Measurements from ENCODE around the gene QARS1. TPM values are rescaled to one million over a fixed set of nuclear protein-coding genes. Genes with fewer than 3 reads are reported as not detected.

The QARS1 gene
- total and polyA plus RNA-seq, 10 of the 15 experiments (the other 5 are each of a cell fraction or from before 2014, with no cell fraction given) = 168 to 476 (median 318) TPM

GRCh38 chr3:49123687-49124086, 19.1 kb upstream of the QARS1 start:
- no peaks in the 10 kb centered on the region for H4K20me1 ChIP-seq (ENCODE audit: control insufficient read depth, insufficient read depth)
- POLR2A ChIA-PET = interaction anchor here (0.6 kb wide), 1 partner anchor 211 kb away, joined by 3 read pairs; no protein-coding TSS in a partner anchor
- 69% methylated on average over 17 of the region's 17 CpGs for WGBS (ENCODE audit: insufficient coverage, insufficient replicate concordance, low lambda C conversion rate, missing lambda C conversion rate)

GRCh38 chr3:49122886-49123545, 18.5 kb upstream of the QARS1 start:
- no peak for ATAC-seq
- no peak for FAIRE-seq
- peaks cover 10% of the 10 kb centered on the region for H3K4me1 ChIP-seq (ENCODE audit: control insufficient read depth, insufficient read depth, low read length)
- DNase-seq (ENCODE audit: low read depth, low spot score) = no peak
- H3K9me3 ChIP-seq (replicated peaks; ENCODE audit: control insufficient read depth, insufficient read depth, low read length) = no peaks in the 10 kb centered on the region
- no peak overlapping the region for H3K9ac ChIP-seq (ENCODE audit: control insufficient read depth, insufficient read depth, low read length)
- in situ Hi-C loops (cut with MboI) = no loop called here
- intact Hi-C loops (cut with micrococcal nuclease; ENCODE audit: unreplicated experiment) = no loop called here
- ChIA-PET RAD21 (ENCODE audit: unreplicated experiment) (no interaction called here), CTCF (no interaction called here), POLR2A (interaction anchor here (0.5 kb wide), 1 partner anchor 82 kb away, joined by 5 read pairs; no protein-coding TSS in a partner anchor), SMC1A (ENCODE audit: uncharacterized antibody, unreplicated experiment) (no interaction called here)
- H3K36me3 ChIP-seq (ENCODE audit: control insufficient read depth in 2 of 2, insufficient read depth in 2 of 2, low read length in 1 of 2) = no peaks in the 10 kb centered on the region
- H3K27ac ChIP-seq (ENCODE audit: control insufficient read depth, insufficient read depth) = no peak overlapping the region
- no peaks in the 10 kb centered on the region for H4K20me1 ChIP-seq (ENCODE audit: control insufficient read depth, insufficient read depth)
- H3K27me3 ChIP-seq (replicated peaks in 1 of 2; ENCODE audit: control insufficient read depth in 2 of 2, insufficient read depth in 2 of 2, low read length in 1 of 2) = no peaks in the 10 kb centered on the region
- 83% methylated on average over 17 of the region's 17 CpGs for WGBS (ENCODE audit: insufficient coverage, insufficient replicate concordance, low lambda C conversion rate, missing lambda C conversion rate)
- BruUV-seq (replicated peaks) = no TSS peak
- no peak overlapping the region for H3K4me2 ChIP-seq (ENCODE audit: control insufficient read depth, insufficient read depth)
- H3K4me3 ChIP-seq = no peak overlapping the region
- peaks cover 15% of the 10 kb centered on the region for H3K79me2 ChIP-seq (ENCODE audit: control insufficient read depth, insufficient read depth, low read length)
- H2AFZ ChIP-seq (ENCODE audit: control insufficient read depth, low read depth, low read length) = no peak overlapping the region
- no peak for TF ChIP-seq SIX5 (IDR thresholded peaks at IDR 0.05; ENCODE audit: low read depth, low read length, severe bottlenecking)
- no peak for TF ChIP-seq SUPT20H (IDR thresholded peaks at IDR 0.05; ENCODE audit: borderline replicate concordance, control insufficient read depth, low read depth, low read length)
- no peak for TF ChIP-seq POU2F2 (IDR thresholded peaks at IDR 0.05; ENCODE audit: borderline replicate concordance, low read depth, low read length)
- TF ChIP-seq ZNF687 (IDR thresholded peaks at IDR 0.05) = no peak
- TF ChIP-seq BACH1 (IDR thresholded peaks at IDR 0.05; ENCODE audit: borderline replicate concordance) = no peak
- no peak for TF ChIP-seq CEBPZ (IDR thresholded peaks at IDR 0.05; ENCODE audit: low read depth, low read length)
- no peak for TF ChIP-seq PAX8 (IDR thresholded peaks at IDR 0.05)

More at GRCh38 chr3:49123687-49124086, 19.1 kb upstream of the QARS1 start:
- no peak for FAIRE-seq
- Histone ChIP-seq H3K27ac (ENCODE audit: control insufficient read depth, insufficient read depth) (no peak overlapping the region), H3K79me2 (ENCODE audit: control insufficient read depth, insufficient read depth, low read length) (peaks cover 15% of the 10 kb centered on the region), H3K9ac (ENCODE audit: control insufficient read depth, insufficient read depth, low read length) (no peak overlapping the region), H3K27me3 (replicated peaks in 1 of 2; ENCODE audit: control insufficient read depth in 2 of 2, insufficient read depth in 2 of 2, low read length in 1 of 2) (no peaks in the 10 kb centered on the region), H3K9me3 (replicated peaks; ENCODE audit: control insufficient read depth, insufficient read depth, low read length) (no peaks in the 10 kb centered on the region), H3K4me3 (no peak overlapping the region), H3K4me1 (ENCODE audit: control insufficient read depth, insufficient read depth, low read length) (peaks cover 10% of the 10 kb centered on the region), H3K4me2 (ENCODE audit: control insufficient read depth, insufficient read depth) (no peak overlapping the region), H3K36me3 (ENCODE audit: control insufficient read depth in 2 of 2, insufficient read depth in 2 of 2, low read length in 1 of 2) (no peaks in the 10 kb centered on the region), H2AFZ (ENCODE audit: control insufficient read depth, low read depth, low read length) (no peak overlapping the region)
- CTCF ChIA-PET = no interaction called here
- ATAC-seq = no peak
- no TSS peak for BruUV-seq (replicated peaks)
- in situ Hi-C loops (cut with MboI) = no loop called here
- intact Hi-C loops (cut with micrococcal nuclease; ENCODE audit: unreplicated experiment) = no loop called here
- TF ChIP-seq CHD2 (IDR thresholded peaks at IDR 0.05; ENCODE audit: borderline replicate concordance, low read depth, low read length) = no peak
- TF ChIP-seq KLF5 (IDR thresholded peaks at IDR 0.05; ENCODE audit: partially characterized antibody) = no peak
- TF ChIP-seq MTA3 (IDR thresholded peaks at IDR 0.05; ENCODE audit: borderline replicate concordance, low read length) = no peak
- RAD21 ChIA-PET (ENCODE audit: unreplicated experiment) = interaction anchor here (1.2 kb wide), 1 partner anchor 135 kb away, joined by 3 read pairs; no protein-coding TSS in a partner anchor
- DNase-seq (ENCODE audit: low read depth, low spot score) = no peak
- SMC1A ChIA-PET (ENCODE audit: uncharacterized antibody, unreplicated experiment) = no interaction called here
